Erythroblast (primary cell): ENCODE results near the gene RNF112.

ENCODE experiments used
- GATA1 ChIP-seq: IDR thresholded peaks from 2 replicates; pipeline ENCODE4 v1.6.1; 2011; ENCODE audit warnings: low read depth, mild to moderate bottlenecking, control low read depth, low read length, moderate library complexity
- POLR2A ChIP-seq: IDR thresholded peaks from 2 replicates; pipeline ENCODE4 v1.6.1; 2011; ENCODE audit warnings: mild to moderate bottlenecking, low read length

DNA sequence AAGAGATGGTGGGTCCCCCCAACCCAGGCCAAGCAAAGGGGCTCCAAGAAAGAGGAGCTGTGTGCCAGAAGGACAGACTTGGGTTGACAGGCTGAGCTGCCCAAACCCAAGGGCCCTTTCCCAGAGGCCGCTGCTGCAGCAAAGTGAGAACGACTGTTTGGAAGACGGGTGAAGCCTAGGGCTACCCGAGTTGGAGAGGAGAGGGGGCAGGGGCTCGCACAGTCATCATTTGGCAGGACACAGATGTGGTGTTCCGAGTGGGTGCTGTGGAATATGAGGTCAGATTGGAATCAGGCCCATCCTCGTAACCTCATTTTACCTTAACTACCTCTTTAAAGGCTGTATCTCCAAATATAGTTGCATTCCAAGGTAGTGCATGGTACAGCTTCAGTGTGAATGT, 18.7 kb upstream of the RNF112 start:
- TF ChIP-seq POLR2A, result no peak
- no peak for TF ChIP-seq GATA1
